Breast epithelium (tissue), 3 donors: Measurements from ENCODE around the gene SSTR5.

Source experiments
- POLR2A ChIP-seq: fragments of 450-650 bp; IDR thresholded peaks from one replicate; pipeline ENCODE4 v1.6.1; 2016; ENCODE audit warnings: antibody characterized with exemption, mild to moderate bottlenecking, moderate library complexity
- POLR2AphosphoS5 ChIP-seq, 3 donors: sonication (generic); formaldehyde crosslinking; IDR thresholded peaks; one replicate each; pipeline ENCODE4 v1.6.1; 2017; ENCODE audit warnings: antibody characterized with exemption in 3 of 3
- TF ChIP-seq, protein P1 (sequence below), 3 donors: fragments of 450-650 bp; IDR thresholded peaks; one replicate each; pipeline ENCODE4 v1.5.1; 2016 to 2017; ENCODE audit warnings: antibody characterized with exemption in 3 of 3, mild to moderate bottlenecking in 3 of 3, moderate library complexity in 3 of 3

DNA sequence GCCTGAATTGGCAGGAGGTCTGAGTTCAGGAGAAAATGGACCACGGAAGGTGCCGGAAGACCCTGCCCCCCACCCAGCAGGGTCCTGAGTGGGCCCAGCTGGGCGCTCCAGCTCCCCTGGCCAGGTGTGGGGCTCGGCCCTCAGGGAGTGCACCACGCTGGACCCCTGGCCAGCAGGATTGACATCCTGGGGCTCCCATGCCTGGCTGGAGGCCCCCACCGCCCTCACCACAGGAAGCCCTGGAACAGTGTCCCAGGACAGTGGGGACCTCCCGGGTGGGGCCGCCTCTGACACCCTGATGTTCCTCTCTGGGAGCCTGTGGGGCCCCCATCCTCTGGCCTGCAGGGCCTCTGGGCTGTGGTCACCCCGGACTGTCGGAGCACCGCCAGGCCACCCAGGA, 52.2 kb downstream of the SSTR5 start:
- no peak for TF ChIP-seq POLR2A
- TF ChIP-seq, protein P1, sequence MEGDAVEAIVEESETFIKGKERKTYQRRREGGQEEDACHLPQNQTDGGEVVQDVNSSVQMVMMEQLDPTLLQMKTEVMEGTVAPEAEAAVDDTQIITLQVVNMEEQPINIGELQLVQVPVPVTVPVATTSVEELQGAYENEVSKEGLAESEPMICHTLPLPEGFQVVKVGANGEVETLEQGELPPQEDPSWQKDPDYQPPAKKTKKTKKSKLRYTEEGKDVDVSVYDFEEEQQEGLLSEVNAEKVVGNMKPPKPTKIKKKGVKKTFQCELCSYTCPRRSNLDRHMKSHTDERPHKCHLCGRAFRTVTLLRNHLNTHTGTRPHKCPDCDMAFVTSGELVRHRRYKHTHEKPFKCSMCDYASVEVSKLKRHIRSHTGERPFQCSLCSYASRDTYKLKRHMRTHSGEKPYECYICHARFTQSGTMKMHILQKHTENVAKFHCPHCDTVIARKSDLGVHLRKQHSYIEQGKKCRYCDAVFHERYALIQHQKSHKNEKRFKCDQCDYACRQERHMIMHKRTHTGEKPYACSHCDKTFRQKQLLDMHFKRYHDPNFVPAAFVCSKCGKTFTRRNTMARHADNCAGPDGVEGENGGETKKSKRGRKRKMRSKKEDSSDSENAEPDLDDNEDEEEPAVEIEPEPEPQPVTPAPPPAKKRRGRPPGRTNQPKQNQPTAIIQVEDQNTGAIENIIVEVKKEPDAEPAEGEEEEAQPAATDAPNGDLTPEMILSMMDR (IDR thresholded peaks at IDR 0.05), result no peak
- TF ChIP-seq POLR2AphosphoS5 (IDR thresholded peaks at IDR 0.05), result no peak
